Stimulated activated memory B cell treated with anti-CD40 and anti-IgM and Interleukin-4, amounts not matched to agents 10 μg/mL and 1 μg/mL and 100 μg/mL, for 72 hours (primary cell): Measurements from ENCODE around the gene CTAGE1.

Experiments used
- ATAC-seq: fragments of 150-1000 bp; cut with Tn5 transposase; 2 replicates; pipeline ENCODE4 v1.10.0; 2021
- H3K27ac Mint-ChIP-seq: one replicate; pipeline ENCODE4 v1.8.0; 2022; ENCODE audit warnings: mild to moderate bottlenecking, mixed read lengths
- H3K27me3 Mint-ChIP-seq: one replicate; pipeline ENCODE4 v1.8.0; 2022; ENCODE audit warnings: mixed read lengths
- H3K36me3 Mint-ChIP-seq: one replicate; pipeline ENCODE4 v1.8.0; 2022; ENCODE audit warnings: mixed read lengths
- H3K4me1 Mint-ChIP-seq: one replicate; pipeline ENCODE4 v1.8.0; 2022; ENCODE audit warnings: mixed read lengths
- H3K4me3 Mint-ChIP-seq: one replicate; pipeline ENCODE4 v1.8.0; 2022; ENCODE audit warnings: mild to moderate bottlenecking, moderate library complexity, mixed read lengths
- H3K9me3 Mint-ChIP-seq: one replicate; pipeline ENCODE4 v1.8.0; 2022; ENCODE audit warnings: mixed read lengths

Gene CTAGE1

DNA sequence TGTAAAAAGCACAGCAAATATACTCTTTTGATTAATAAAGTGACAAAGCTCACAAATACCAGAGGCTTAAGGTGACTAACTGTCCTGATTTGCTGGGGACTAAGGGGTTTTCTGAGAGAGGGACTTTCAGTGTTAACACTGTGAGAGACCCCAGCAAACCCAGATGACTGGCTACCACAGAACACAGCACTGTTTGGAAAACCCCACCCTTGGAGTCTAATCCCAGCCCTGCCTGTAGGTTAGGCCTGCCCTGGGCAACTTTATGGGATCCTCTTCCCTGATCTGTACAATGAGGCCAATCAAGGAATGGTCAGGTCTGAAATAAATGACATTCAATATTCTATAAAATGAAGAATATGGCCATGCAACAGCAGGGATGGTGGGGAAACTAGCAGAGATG lies 30.5 kb upstream of the CTAGE1 start:
- no peaks in the 10 kb centered on the region for H3K27me3 Mint-ChIP-seq
- no peak overlapping the region for H3K4me3 Mint-ChIP-seq
- no peak for ATAC-seq
- H3K9me3 Mint-ChIP-seq = peaks cover 14% of the 10 kb centered on the region
- no peaks in the 10 kb centered on the region for H3K4me1 Mint-ChIP-seq
- H3K27ac Mint-ChIP-seq = no peak overlapping the region
- H3K36me3 Mint-ChIP-seq = no peaks in the 10 kb centered on the region

DNA sequence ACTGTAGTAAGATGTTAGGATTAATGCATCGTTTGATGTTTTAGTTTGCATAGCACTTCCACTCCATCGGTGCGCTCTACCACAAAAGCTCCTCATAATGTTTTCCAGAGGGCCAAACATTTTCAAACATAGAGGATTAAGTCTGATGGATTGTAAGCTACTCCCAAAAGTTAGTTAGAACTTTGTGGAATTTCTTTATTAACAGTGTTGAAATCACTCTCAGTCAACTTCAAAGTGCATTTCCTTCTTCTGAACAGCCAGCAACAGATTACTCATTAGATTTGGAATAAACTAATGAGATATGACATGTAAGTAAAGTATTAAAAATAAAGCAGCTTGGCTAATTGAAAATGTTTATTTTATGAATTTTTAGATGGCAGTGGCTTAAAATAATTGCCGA lies 30.1 kb upstream of the CTAGE1 start:
- Mint-ChIP-seq H3K36me3 (no peaks in the 10 kb centered on the region), H3K9me3 (peaks cover 14% of the 10 kb centered on the region), H3K4me3 (no peak overlapping the region), H3K27ac (no peak overlapping the region), H3K4me1 (no peaks in the 10 kb centered on the region), H3K27me3 (no peaks in the 10 kb centered on the region)
- ATAC-seq = no peak

DNA sequence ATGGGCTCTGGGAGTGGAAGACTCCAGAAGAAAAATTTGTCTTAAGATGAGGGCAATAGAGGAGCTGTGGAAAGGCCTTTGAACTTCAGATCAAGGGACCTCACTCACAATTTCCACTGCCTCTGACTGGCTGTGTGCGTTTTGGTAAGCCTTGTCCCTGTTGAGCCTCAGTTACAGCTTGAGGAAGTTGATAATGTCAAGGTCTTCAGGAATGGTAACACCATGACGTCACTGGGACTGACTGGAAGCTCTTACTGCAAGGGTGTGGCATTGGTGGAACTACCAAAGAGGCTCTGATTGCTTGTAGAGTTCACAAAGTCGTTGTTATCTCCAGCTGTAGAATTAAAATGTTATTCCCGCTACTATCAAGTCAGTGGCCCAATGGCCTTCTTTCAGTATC lies 29.2 kb upstream of the CTAGE1 start:
- no peaks in the 10 kb centered on the region for H3K4me1 Mint-ChIP-seq
- no peak overlapping the region for H3K27ac Mint-ChIP-seq
- H3K9me3 Mint-ChIP-seq = peaks cover 17% of the 10 kb centered on the region
- H3K27me3 Mint-ChIP-seq = no peaks in the 10 kb centered on the region
- no peak overlapping the region for H3K4me3 Mint-ChIP-seq
- ATAC-seq = no peak
- no peaks in the 10 kb centered on the region for H3K36me3 Mint-ChIP-seq

DNA sequence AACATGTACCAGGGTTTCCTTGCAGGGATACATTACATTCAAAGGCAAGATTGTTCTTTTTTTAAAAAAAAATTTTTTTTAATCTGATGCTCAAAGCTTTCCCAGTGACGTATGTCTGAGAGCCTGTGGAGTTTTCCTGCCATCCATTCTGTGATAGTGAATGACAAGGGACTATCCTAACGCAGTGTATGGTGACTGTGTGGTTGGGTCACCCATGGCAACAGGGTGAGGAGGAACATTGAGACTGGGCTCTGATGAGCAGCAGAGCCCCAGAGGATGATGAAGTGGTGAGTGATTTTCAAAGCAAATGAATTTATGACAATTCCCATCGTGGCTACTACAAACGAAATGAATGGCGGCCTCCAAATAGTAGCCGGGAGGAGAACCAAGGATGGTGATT lies 28.6 kb upstream of the CTAGE1 start:
- Mint-ChIP-seq H3K27ac (no peak overlapping the region), H3K36me3 (no peaks in the 10 kb centered on the region), H3K27me3 (no peaks in the 10 kb centered on the region), H3K4me1 (no peaks in the 10 kb centered on the region), H3K9me3 (peaks cover 17% of the 10 kb centered on the region), H3K4me3 (no peak overlapping the region)
- ATAC-seq = no peak

DNA sequence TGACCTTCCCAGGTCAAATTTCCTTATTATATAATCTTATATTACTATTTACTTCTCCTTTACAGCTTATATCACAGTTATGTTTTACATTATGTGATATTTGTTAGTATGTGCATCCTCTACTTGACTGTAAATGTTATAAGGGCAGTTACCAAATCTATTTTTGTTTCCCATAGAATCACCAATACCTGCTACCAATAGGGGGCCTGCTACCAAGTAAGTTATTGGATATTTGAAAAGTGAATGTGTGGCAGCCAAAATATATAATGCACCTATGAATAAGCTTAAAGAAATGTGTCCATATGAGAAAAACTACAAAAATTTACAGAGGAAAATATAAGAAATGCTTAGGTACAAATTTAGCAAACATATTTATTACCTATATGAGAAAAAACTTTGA lies 23.9 kb upstream of the CTAGE1 start:
- Mint-ChIP-seq H3K9me3 (peaks cover 5% of the 10 kb centered on the region), H3K27ac (no peak overlapping the region), H3K4me1 (no peaks in the 10 kb centered on the region), H3K27me3 (no peaks in the 10 kb centered on the region), H3K36me3 (no peaks in the 10 kb centered on the region), H3K4me3 (no peak overlapping the region)
- no peak for ATAC-seq

DNA sequence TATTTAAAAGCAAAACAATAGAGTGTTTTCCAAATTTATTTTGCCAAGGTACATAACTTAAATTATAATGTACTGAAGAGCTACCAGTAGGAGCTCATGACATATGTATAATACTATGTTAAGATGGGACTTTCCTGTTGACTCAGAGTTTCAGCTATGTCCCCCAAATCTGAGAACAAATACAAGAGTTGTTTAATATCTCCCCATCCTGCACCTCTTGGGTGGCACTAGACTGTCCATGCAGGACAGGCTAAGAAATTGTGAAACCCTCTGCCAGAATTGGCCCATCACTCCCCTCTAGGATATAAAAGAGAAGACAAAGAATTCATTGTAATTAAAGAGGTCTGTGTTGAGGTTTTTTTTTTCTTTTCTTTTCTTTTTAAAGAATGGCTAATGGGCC lies 21.7 kb upstream of the CTAGE1 start:
- Mint-ChIP-seq H3K4me3 (no peak overlapping the region), H3K27me3 (no peaks in the 10 kb centered on the region), H3K4me1 (no peaks in the 10 kb centered on the region), H3K9me3 (peaks cover 5% of the 10 kb centered on the region), H3K36me3 (no peaks in the 10 kb centered on the region), H3K27ac (no peak overlapping the region)
- ATAC-seq = no peak

DNA sequence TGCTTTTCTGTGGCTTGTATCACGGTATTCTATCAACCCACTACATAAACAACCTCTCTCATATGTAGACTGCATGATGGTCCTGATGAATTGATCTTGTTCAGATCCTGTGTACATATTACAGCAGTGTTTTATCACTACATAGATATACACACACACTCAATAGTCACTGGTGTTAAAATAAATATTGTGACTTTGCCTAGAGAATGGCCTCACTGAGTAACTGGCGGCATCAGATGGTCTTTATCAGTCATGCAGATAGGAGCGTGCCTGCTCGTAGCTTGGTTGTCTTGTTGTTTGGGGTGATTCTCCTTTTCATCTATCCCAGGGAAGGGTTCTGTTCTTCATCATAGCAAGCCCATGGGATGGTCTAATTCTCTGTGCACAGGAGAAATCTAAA lies 18.4 kb upstream of the CTAGE1 start:
- Mint-ChIP-seq H3K36me3 (no peaks in the 10 kb centered on the region), H3K27me3 (no peaks in the 10 kb centered on the region), H3K27ac (no peak overlapping the region), H3K4me1 (no peaks in the 10 kb centered on the region), H3K9me3 (peaks cover 3% of the 10 kb centered on the region), H3K4me3 (no peak overlapping the region)
- ATAC-seq = no peak

DNA sequence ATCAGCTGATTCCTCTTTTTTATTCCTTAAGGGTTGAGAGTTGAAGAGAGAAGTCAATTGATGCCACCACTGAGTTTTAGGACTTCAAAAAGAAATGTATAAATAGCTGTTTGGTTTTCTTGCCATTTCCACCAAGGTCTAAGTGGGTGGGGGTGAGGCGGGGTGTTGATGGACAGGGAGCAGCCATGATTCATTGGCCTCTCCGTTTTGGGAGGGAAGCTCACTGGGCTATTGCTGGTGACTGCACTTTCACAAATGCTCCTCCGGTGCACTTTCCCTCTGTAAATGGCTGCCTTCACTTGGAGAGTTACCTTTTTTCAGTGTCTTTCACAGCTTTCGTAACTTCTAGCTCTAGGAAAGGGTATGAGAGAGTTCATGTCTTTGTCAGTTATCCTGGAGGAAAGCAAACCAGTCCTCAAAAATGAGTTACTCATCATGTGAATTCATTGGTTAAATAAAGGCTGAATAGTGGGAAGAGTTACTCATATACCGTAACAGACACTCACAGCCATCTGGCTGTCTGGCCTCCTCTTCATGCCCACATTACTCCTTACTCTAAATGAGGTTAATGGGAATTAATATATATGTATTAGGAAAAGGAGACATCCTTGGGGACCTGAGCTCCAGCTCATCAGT lies 17.4 kb upstream of the CTAGE1 start:
- Mint-ChIP-seq H3K4me1 (no peaks in the 10 kb centered on the region), H3K36me3 (no peaks in the 10 kb centered on the region), H3K4me3 (no peak overlapping the region), H3K9me3 (peaks cover 5% of the 10 kb centered on the region), H3K27me3 (no peaks in the 10 kb centered on the region), H3K27ac (no peak overlapping the region)
- no peak for ATAC-seq

DNA sequence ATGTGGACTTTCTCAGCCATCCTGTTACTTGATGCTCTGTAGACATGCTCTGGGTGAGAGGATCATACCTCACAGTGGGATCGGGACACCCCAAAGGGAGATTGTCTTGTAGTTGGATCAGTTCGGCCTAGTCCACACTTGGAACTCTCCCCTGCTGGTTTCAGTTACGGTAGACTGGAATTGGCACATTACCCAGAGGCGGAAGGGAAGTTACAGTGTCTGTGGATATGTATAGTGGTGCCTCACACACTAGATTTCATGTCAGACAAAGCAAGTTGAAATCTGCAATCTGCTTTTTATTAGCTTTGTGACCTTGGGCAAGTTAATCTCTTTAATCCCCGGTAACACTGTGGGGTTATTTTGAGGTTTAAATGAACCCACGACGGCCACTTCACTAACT lies 16.2 kb upstream of the CTAGE1 start:
- no peak overlapping the region for H3K27ac Mint-ChIP-seq
- H3K9me3 Mint-ChIP-seq = peaks cover 5% of the 10 kb centered on the region
- no peaks in the 10 kb centered on the region for H3K36me3 Mint-ChIP-seq
- no peak overlapping the region for H3K4me3 Mint-ChIP-seq
- no peaks in the 10 kb centered on the region for H3K4me1 Mint-ChIP-seq
- ATAC-seq = no peak
- no peaks in the 10 kb centered on the region for H3K27me3 Mint-ChIP-seq

DNA sequence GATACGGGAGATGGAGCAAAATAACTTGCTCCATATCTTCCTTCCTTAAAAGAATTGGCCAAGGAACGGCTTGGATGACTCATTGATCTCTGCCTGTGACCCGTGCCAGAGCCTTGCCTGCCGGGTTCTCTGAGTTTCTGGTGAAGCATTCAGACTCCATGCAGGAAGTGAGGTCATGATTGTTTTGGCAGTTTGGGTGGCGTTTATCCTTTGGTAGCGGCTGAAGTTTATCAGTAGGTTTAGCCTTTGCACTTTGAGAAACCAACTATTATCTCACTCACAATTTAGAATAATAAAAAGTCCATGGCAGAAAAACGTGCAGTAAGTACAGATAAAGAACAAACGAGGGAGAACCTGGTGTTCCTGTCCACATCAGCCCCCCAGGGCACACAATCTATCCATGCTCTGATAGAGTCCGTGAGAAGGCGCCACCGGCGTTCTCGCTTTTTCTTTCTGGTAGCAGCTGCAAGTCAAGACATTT lies 15.0 kb upstream of the CTAGE1 start:
- no peak overlapping the region for H3K27ac Mint-ChIP-seq
- H3K4me1 Mint-ChIP-seq = no peaks in the 10 kb centered on the region
- H3K36me3 Mint-ChIP-seq = no peaks in the 10 kb centered on the region
- H3K4me3 Mint-ChIP-seq = no peak overlapping the region
- H3K9me3 Mint-ChIP-seq = peaks cover 5% of the 10 kb centered on the region
- H3K27me3 Mint-ChIP-seq = no peaks in the 10 kb centered on the region
- no peak for ATAC-seq

DNA sequence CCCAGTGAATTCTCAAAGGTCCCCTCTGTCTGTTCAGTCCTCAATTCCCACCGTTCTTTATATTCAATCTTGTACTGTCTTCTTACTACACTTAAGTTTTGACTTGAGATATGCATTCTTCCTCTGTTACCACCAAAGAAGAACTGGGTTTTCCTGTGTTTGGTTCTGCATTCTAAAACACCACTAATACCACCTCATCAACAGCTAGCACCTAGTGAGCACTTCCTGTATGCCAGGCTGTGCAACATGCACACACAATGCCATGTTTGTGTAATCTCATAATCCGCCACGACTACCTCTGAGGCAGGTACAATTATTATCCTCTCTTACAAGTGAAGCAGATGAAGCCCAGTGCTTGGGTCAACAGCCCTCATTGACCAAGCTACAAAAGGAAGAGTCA lies 11.8 kb upstream of the CTAGE1 start:
- Mint-ChIP-seq H3K27me3 (no peaks in the 10 kb centered on the region), H3K4me3 (no peak overlapping the region), H3K36me3 (no peaks in the 10 kb centered on the region), H3K27ac (no peak overlapping the region), H3K9me3 (peaks cover 7% of the 10 kb centered on the region), H3K4me1 (no peaks in the 10 kb centered on the region)
- ATAC-seq = no peak

DNA sequence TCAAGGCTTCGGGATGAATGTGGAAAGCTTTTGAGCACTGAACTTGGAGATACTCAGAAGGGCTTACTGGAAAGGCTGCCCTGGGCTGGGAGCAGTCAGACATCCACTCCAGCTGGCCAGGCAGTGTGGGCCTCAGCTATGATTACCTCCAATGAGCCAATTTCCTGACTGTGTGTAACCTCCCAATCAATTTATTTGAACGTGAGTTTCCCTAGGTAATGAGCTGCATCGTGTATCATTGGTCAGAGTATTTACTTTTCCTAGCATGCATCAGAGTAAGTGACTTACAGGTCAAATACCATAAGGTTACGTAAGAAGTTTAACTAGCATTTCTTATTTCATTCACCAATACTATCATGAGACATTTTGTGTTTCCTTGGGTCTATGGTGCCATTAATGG lies 11.0 kb upstream of the CTAGE1 start:
- Mint-ChIP-seq H3K27me3 (no peaks in the 10 kb centered on the region), H3K9me3 (peaks cover 7% of the 10 kb centered on the region), H3K4me3 (no peak overlapping the region), H3K36me3 (no peaks in the 10 kb centered on the region), H3K27ac (no peak overlapping the region), H3K4me1 (no peaks in the 10 kb centered on the region)
- no peak for ATAC-seq

DNA sequence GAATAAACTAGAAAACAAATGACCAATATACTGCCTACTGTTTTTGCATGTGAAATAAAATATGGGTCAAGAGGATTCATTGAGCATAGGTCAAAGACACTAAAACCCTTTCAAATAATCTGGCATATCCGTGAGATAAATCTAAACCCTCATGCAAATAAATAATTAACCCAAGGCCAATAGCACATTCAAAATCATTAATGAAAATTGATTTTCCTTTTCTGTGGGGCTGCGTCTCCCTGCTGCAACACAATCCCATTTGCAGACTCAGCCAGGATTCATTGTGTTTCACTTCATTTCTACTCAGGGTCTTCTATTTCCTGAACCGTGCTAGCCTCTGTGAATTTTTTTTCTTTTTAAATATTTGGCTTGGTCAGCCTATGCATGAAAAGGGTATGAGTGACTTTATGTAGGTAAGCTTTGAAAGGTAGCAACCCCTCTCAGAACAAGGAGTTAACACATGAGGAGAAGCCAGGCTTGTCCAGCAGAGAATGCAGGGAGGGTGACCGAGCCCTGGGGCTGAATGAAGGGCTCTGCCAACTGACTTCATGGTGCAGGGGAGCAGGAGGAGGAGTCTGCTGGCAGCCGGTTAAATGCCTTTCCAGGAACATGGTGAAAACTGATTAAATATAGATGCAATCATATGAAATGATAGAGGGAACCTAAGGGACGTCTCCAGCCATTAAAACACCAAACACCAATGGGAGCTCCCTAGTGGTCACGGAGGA lies 10.3 kb upstream of the CTAGE1 start:
- Mint-ChIP-seq H3K36me3 (no peaks in the 10 kb centered on the region), H3K4me1 (no peaks in the 10 kb centered on the region), H3K9me3 (peaks cover 7% of the 10 kb centered on the region), H3K27me3 (no peaks in the 10 kb centered on the region), H3K4me3 (no peak overlapping the region), H3K27ac (no peak overlapping the region)
- ATAC-seq = no peak

DNA sequence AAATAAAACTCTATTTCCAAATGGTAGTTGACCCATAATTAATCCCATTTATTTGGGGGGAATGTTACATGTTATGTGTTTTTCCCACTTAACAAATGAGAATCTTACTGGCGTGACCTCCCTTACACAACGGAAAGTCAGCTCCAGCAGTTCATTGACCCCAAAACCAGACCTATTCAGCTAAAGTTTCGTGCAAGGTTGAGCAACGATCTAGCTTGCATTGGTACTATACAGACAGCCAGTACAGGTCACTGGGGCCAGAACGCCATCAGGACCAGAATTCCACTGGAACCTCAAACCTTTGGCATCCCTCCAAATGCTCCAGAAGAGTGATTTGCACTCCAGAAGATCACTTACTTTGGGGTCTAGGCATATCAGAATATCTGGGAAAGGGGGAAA lies 6.8 kb upstream of the CTAGE1 start:
- no peaks in the 10 kb centered on the region for H3K4me1 Mint-ChIP-seq
- no peak overlapping the region for H3K27ac Mint-ChIP-seq
- H3K36me3 Mint-ChIP-seq = no peaks in the 10 kb centered on the region
- H3K9me3 Mint-ChIP-seq = peaks cover 11% of the 10 kb centered on the region
- ATAC-seq = no peak
- no peak overlapping the region for H3K4me3 Mint-ChIP-seq
- H3K27me3 Mint-ChIP-seq = no peaks in the 10 kb centered on the region

DNA sequence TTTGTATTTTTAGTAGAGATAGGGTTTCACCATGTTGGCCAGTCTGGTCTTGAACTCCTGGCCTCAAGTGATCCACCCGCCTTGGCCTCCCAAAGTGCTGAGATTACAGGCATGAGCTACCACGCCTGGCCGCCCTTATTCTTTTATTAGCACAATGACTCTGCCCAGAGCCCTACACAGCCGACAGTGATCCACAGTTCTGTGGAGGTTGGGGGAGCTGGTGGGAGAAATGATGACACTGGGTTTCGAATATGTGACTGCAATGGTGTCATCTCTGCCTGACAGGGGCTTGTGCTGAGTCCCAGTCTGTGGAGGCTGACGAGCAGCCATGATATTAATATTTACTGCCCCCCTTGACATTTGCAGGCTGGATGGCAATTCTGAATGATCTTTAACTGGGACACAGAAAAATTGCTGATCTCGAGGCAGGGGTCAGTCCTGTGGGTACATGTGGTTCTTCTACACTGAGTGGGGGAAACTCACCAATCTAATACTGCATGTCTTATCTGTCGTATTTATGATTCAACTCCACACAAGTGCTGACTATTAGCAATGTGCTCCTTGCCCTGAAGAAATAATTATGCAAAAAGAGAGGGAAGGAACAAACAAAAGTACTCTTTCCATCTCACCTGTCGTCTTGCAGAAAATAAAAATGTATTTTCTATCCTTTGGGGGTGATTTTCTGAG lies 6.3 kb upstream of the CTAGE1 start:
- Mint-ChIP-seq H3K36me3 (no peaks in the 10 kb centered on the region), H3K27me3 (no peaks in the 10 kb centered on the region), H3K4me1 (no peaks in the 10 kb centered on the region), H3K9me3 (peaks cover 9% of the 10 kb centered on the region), H3K27ac (no peak overlapping the region), H3K4me3 (no peak overlapping the region)
- no peak for ATAC-seq
